ENCODE results near the gene YPEL1. TPM values are rescaled to one million over a fixed set of nuclear protein-coding genes. Genes with fewer than 3 reads are reported as not detected.

YPEL1 gene
- total and polyA plus RNA-seq, 3 experiments from 2014 or later, result 2.4 to 27.0 (median 2.6) TPM

DNA sequence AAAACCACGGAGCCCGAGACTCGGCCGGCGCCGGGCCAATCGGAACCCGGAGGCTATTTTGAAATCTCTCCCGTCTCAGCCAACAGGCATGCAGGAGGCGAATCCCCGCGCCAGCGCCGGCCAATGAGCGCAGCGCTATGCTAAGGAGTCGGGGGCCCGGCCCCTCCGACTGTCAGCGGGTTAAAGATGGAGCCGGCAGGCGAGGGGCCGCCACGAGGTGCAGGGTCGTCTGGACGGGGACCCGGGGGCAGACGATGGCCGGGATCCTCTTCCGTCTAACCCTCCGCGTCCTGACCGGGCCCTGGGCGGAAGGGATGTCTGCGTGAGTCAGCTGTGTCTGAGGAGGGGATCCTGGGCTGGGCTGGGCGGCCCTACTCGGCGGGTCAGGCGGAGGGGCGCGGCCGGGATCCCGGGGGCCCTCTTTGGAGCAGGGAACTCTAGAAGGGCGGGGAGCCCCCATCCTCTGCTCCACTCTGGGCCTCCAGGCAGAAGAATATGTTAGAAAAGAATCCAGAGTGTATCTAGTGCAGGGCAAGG, 83.5 kb downstream of the YPEL1 start:
- ChIA-PET CTCF (interaction anchor here (2.2 to 3.5 kb wide), 2 partner anchors 10 to 23 kb away, joined by 9 to 16 read pairs; partner anchors contain the start of genes SDF2L1 and YDJC), POLR2A (interaction anchor here (0.8 to 2.4 kb wide), 2 partner anchors 10 to 15 kb away, joined by 4 to 13 read pairs; partner anchors contain the start of gene SDF2L1)
- Mint-ChIP-seq H3K27me3 (no peaks in the 10 kb centered on the region), H3K9me3 (no peaks in the 10 kb centered on the region), H3K27ac (peak overlapping the region in 3 of 8 donors; percentile 60 to 84 (median 73)), H3K4me1 (peaks cover 23 to 38% (median 28%) of the 10 kb centered on the region in 3 donors), H3K4me3 (peak overlapping the region; percentile 81 to 94 (median 88)), H3K36me3 (peaks cover 0 to 6% (median 0%) of the 10 kb centered on the region in 3 donors)
- Histone ChIP-seq H3K27ac (ENCODE audit: low read depth, low read length) (peak overlapping the region; percentile 84), H3K36me3 (ENCODE audit: insufficient read depth, low read length) (peaks cover 3% of the 10 kb centered on the region), H3K4me3 (ENCODE audit: low read length) (peak overlapping the region; percentile 70), H3K27me3 (ENCODE audit: insufficient read depth, low read length, poor library complexity, severe bottlenecking) (no peaks in the 10 kb centered on the region), H3K9me3 (ENCODE audit: low read length) (no peaks in the 10 kb centered on the region), H3K4me1 (ENCODE audit: insufficient read depth, low read length) (peaks cover 21% of the 10 kb centered on the region)
- peak; percentile 70 to 82 (median 77) for DNase-seq

DNA sequence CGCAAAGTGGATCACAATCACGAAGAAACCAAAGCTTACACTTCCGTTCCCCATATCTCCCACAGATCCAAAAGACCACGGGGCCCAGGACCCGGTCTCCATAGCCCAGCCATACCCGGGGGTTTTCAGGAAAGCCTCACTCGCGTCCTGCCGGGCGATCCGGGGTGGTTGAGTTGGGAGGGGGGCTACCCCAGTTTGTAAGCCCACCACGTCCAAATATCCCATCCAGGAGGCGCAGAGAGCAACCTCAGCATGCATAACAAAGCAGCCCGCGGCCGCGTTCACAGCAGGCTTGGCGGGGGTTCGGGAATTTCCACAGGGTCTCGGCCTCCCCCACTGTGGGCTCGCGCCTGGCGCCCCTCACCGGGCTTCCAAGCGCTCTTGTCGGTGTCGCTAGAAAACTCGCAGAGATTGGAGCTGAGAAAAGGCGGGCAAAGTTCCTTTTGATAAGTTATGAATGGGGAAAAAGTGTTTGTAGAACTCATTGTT, 84.0 kb downstream of the YPEL1 start:
- Mint-ChIP-seq H3K27ac (peak overlapping the region in 6 of 8 donors; percentile 3 to 84 (median 58)), H3K4me1 (peaks cover 21 to 38% (median 28%) of the 10 kb centered on the region in 3 donors), H3K36me3 (peaks cover 2 to 10% (median 4%) of the 10 kb centered on the region in 3 donors), H3K9me3 (no peaks in the 10 kb centered on the region), H3K4me3 (peak overlapping the region; percentile 81 to 94 (median 88)), H3K27me3 (no peaks in the 10 kb centered on the region)
- ChIA-PET CTCF (interaction anchor here (2.2 to 3.5 kb wide), 2 partner anchors 9 to 22 kb away, joined by 9 to 16 read pairs; partner anchors contain the start of genes SDF2L1 and YDJC), POLR2A (interaction anchor here (2.4 kb wide), 1 partner anchor 9 kb away, joined by 13 read pairs; the partner anchor contains the start of gene SDF2L1)
- Histone ChIP-seq H3K27me3 (ENCODE audit: insufficient read depth, low read length, poor library complexity, severe bottlenecking) (no peaks in the 10 kb centered on the region), H3K4me1 (ENCODE audit: insufficient read depth, low read length) (peaks cover 21% of the 10 kb centered on the region), H3K27ac (ENCODE audit: low read depth, low read length) (peak overlapping the region; percentile 84), H3K4me3 (ENCODE audit: low read length) (peak overlapping the region; percentile 70), H3K9me3 (ENCODE audit: low read length) (no peaks in the 10 kb centered on the region), H3K36me3 (ENCODE audit: insufficient read depth, low read length) (peaks cover 5% of the 10 kb centered on the region)
- DNase-seq, result peak in 1 of 5 donors; percentile 27

DNA sequence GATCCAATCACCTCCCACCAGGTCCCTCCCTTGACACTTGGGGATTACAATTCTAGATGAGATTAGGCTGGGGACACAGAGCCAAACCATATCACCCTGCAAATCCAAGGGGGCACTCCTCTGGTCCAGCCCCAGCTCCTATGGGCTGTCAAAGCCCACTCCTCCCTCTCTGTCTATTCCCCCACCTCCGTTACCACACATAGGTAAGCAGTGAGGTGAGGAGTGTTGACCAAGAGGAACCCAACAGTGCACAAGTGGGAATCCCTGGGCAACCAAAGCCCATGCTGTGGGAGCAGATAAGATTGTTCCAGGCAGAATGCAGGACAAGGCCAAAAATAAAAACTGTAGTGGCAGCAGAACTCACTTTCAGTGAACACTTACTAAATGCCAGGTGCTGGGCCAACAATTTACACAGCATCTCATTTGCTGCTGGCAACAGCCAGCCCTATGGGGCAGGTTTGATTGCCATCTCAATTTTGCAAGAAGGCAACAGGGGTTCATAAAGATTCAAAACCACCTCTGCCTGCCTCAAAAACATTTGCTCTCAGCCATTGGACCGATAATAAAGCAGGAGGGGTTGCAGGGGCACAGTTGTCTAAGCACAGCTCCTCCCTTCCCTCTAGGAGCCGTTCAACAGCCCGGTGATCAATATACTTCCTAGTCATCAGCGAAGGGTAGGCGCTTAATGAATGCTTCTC, 84.6 kb downstream of the YPEL1 start:
- Histone ChIP-seq H3K4me1 (ENCODE audit: insufficient read depth, low read length) (peaks cover 23% of the 10 kb centered on the region), H3K4me3 (ENCODE audit: low read length) (peak overlapping the region; percentile 70), H3K36me3 (ENCODE audit: insufficient read depth, low read length) (peaks cover 10% of the 10 kb centered on the region), H3K9me3 (ENCODE audit: low read length) (no peaks in the 10 kb centered on the region), H3K27ac (ENCODE audit: low read depth, low read length) (peak overlapping the region; percentile 84), H3K27me3 (ENCODE audit: insufficient read depth, low read length, poor library complexity, severe bottlenecking) (no peaks in the 10 kb centered on the region)
- ChIA-PET CTCF (interaction anchor here (2.2 to 3.5 kb wide), 2 partner anchors 8 to 21 kb away, joined by 9 to 16 read pairs; partner anchors contain the start of genes SDF2L1 and YDJC), POLR2A (interaction anchor here (2.4 kb wide), 1 partner anchor 9 kb away, joined by 13 read pairs; the partner anchor contains the start of gene SDF2L1)
- Mint-ChIP-seq H3K9me3 (no peaks in the 10 kb centered on the region), H3K4me3 (peak overlapping the region; percentile 81 to 94 (median 88)), H3K27me3 (no peaks in the 10 kb centered on the region), H3K36me3 (peaks cover 2 to 15% (median 7%) of the 10 kb centered on the region in 3 donors), H3K4me1 (peaks cover 20 to 35% (median 26%) of the 10 kb centered on the region in 3 donors), H3K27ac (peak overlapping the region in 6 of 8 donors; percentile 3 to 76 (median 47))
- DNase-seq, result no peak

- H3K27ac Mint-ChIP-seq, result no peak overlapping the region
These were observed 85.3 kb downstream of the YPEL1 start for GRCh38 chr22:21650280-21650679.

More at GRCh38 chr22:21650280-21650679, 85.3 kb downstream of the YPEL1 start:
- H3K4me1 Mint-ChIP-seq, result peaks cover 20 to 35% (median 26%) of the 10 kb centered on the region in 3 donors
- Histone ChIP-seq H3K4me3 (ENCODE audit: low read length) (no peak overlapping the region), H3K27ac (ENCODE audit: low read depth, low read length) (no peak overlapping the region), H3K9me3 (ENCODE audit: low read length) (no peaks in the 10 kb centered on the region), H3K4me1 (ENCODE audit: insufficient read depth, low read length) (peaks cover 23% of the 10 kb centered on the region), H3K27me3 (ENCODE audit: insufficient read depth, low read length, poor library complexity, severe bottlenecking) (no peaks in the 10 kb centered on the region), H3K36me3 (ENCODE audit: insufficient read depth, low read length) (peaks cover 10% of the 10 kb centered on the region)
- H3K9me3 Mint-ChIP-seq, result no peaks in the 10 kb centered on the region
- peak overlapping the region in 5 of 7 donors; percentile 3 to 87 (median 12) for H3K4me3 Mint-ChIP-seq
- peaks cover 2 to 17% (median 7%) of the 10 kb centered on the region in 3 donors for H3K36me3 Mint-ChIP-seq
- CTCF ChIA-PET, result interaction anchor here (1.8 to 3.5 kb wide), 2 partner anchors 8 to 11 kb away, joined by 5 to 16 read pairs; partner anchors contain the start of gene SDF2L1
- POLR2A ChIA-PET, result no interaction called here
- DNase-seq, result no peak
- no peaks in the 10 kb centered on the region for H3K27me3 Mint-ChIP-seq

Other genes with a start within 250 kb of the YPEL1 start
- gene RIMBP3C, start 184.3 kb downstream of the YPEL1 start, total RNA-seq, result under 1 TPM; 0.37 to 0.44 TPM
- gene RIMBP3C, start 184.3 kb downstream of the YPEL1 start, polyA plus RNA-seq, result 0.33 TPM
- 10 to 100 TPM; 74.3 to 80.2 TPM for gene UBE2L3, start 168.1 kb downstream of the YPEL1 start, total RNA-seq
- gene UBE2L3, start 168.1 kb downstream of the YPEL1 start, polyA plus RNA-seq, result 109 TPM
- gene YDJC, start 105.8 kb downstream of the YPEL1 start, total RNA-seq, result 10 to 100 TPM; 75.2 to 79.0 TPM
- gene YDJC, start 105.8 kb downstream of the YPEL1 start, polyA plus RNA-seq, result 61.1 TPM
- gene CCDC116, start 103.0 kb downstream of the YPEL1 start, total RNA-seq, result under 1 TPM; 0.48 to 0.51 TPM
- gene CCDC116, start 103.0 kb downstream of the YPEL1 start, polyA plus RNA-seq, result not detected
- gene SDF2L1, start 93.5 kb downstream of the YPEL1 start, total RNA-seq, result 10 to 100 TPM; 71.5 to 74.7 TPM
- gene SDF2L1, start 93.5 kb downstream of the YPEL1 start, polyA plus RNA-seq, result 99.6 TPM
- gene PPIL2, start 69.8 kb downstream of the YPEL1 start, total RNA-seq, result 10 to 100 TPM; 42.4 to 47.3 TPM
- 38.7 TPM for gene PPIL2, start 69.8 kb downstream of the YPEL1 start, polyA plus RNA-seq
- 100 to 1,000 TPM; 132 to 134 TPM for gene MAPK1, start 131.9 kb upstream of the YPEL1 start, total RNA-seq
- gene MAPK1, start 131.9 kb upstream of the YPEL1 start, polyA plus RNA-seq, result 103 TPM
- 10 to 100 TPM; 25.4 to 29.1 TPM for gene PPM1F, start 217.1 kb upstream of the YPEL1 start, total RNA-seq
- gene PPM1F, start 217.1 kb upstream of the YPEL1 start, polyA plus RNA-seq, result 9.2 TPM
- gene TOP3B, start 247.0 kb upstream of the YPEL1 start, total RNA-seq, result 10 to 100 TPM; 30.1 to 36.9 TPM
- gene TOP3B, start 247.0 kb upstream of the YPEL1 start, polyA plus RNA-seq, result 17.3 TPM